Osteoblast (primary cell): Measurements from ENCODE around the gene CLEC20A. TPM values are rescaled to one million over a fixed set of nuclear protein-coding genes. Genes with fewer than 3 reads are reported as not detected.

Experiments used
- DNase-seq: peaks from one replicate; pipeline ENCODE4 v3.0.0; 2011; ENCODE audit warnings: low spot score, mixed read lengths; ENCODE audit not compliant: insufficient read length; ENCODE audit errors: missing footprints
- H2AFZ ChIP-seq: 2 replicates; pipeline ENCODE4 v1.6.0; 2011; ENCODE audit warnings: mild to moderate bottlenecking, low read length
- H3K27ac ChIP-seq: 2 replicates; pipeline ENCODE4 v1.5.1; 2011; ENCODE audit warnings: mild to moderate bottlenecking, low read depth, low read length, moderate library complexity
- H3K27me3 ChIP-seq: 2 replicates; pipeline ENCODE4 v1.6.0; 2012; ENCODE audit warnings: mild to moderate bottlenecking, control low read depth, inconsistent platforms, low read length, moderate library complexity; ENCODE audit not compliant: insufficient read depth
- H3K36me3 ChIP-seq: 2 replicates; pipeline ENCODE4 v1.5.1; 2011; ENCODE audit warnings: mild to moderate bottlenecking, low read length, control low read depth, moderate library complexity; ENCODE audit not compliant: insufficient read depth
- H3K4me1 ChIP-seq: 2 replicates; pipeline ENCODE4 v1.5.1; 2011; ENCODE audit warnings: mild to moderate bottlenecking, low read length, control low read depth, moderate library complexity; ENCODE audit not compliant: insufficient read depth
- H3K4me2 ChIP-seq: 2 replicates; pipeline ENCODE4 v1.6.0; 2011; ENCODE audit warnings: mild to moderate bottlenecking, low read length; ENCODE audit not compliant: insufficient read depth
- H3K4me3 ChIP-seq: fragments of 200-600 bp; sonication (generic); 3 replicates; pipeline ENCODE4 v1.5.1; 2012; ENCODE audit warnings: mild to moderate bottlenecking, low read length, inconsistent platforms; ENCODE audit not compliant: insufficient read depth
- H3K79me2 ChIP-seq: 2 replicates; pipeline ENCODE4 v1.6.0; 2012; ENCODE audit warnings: mild to moderate bottlenecking, low read length, control low read depth, inconsistent platforms; ENCODE audit not compliant: insufficient read depth
- H3K9me3 ChIP-seq: 2 replicates; pipeline ENCODE4 v1.5.1; 2011; ENCODE audit warnings: low read depth, low read length, control low read depth
- H4K20me1 ChIP-seq: 2 replicates; pipeline ENCODE4 v1.6.0; 2012; ENCODE audit warnings: mild to moderate bottlenecking, low read length, control low read depth; ENCODE audit not compliant: insufficient read depth
- CTCF ChIP-seq: IDR thresholded peaks from 2 replicates; pipeline ENCODE4 v1.5.1; 2011; ENCODE audit warnings: mild to moderate bottlenecking, low read depth, low read length, moderate library complexity; ENCODE audit errors: extremely low read depth
- total RNA-seq: library from RNA; depleted of rRNA; stranded (reverse); fragments of >200 nt; gene quantifications from 2 replicates; pipeline ENCODE4 v1.2.3, GENCODE V29; 2012

The CLEC20A gene
- total RNA-seq, 1 donor: under 0.01 TPM

DNA sequence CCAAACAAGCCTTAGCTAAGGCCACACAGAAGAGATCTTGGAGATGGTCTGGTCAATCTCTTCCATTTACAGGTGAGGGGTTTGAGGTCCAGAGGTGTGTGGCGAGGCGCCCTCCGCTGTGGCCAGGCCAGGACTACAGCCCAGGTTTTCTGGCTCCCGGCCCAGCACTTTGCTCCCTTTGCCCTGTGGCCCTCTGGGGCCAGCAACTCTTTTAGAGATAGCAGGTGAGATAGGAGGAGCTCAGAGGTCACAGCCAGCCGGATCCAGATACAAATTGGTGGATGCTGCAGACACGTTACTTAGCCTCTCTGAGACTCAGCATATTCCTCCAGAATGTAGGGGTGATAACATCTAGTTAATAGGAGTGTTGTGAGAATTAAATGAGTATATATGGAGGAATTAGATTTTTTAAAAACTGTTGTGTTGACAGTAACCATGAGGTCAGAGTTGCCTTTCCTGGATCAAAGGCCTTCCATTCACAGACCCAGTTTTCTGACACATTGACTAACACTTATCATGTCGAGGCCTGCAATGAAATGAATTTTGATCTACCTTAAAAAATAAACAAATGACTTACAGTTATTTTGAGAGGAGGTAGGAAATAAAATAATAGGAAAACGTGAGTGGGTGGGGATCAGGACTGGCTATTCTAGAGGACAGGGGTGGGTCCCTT lies 32.7 kb upstream of the CLEC20A start:
- Histone ChIP-seq H2AFZ (no peak overlapping the region), H3K4me3 (no peak overlapping the region), H3K27me3 (no peaks in the 10 kb centered on the region), H3K79me2 (no peaks in the 10 kb centered on the region), H4K20me1 (no peaks in the 10 kb centered on the region), H3K4me2 (no peak overlapping the region), H3K4me1 (peaks cover 2% of the 10 kb centered on the region), H3K27ac (no peak overlapping the region), H3K9me3 (no peaks in the 10 kb centered on the region), H3K36me3 (no peaks in the 10 kb centered on the region)
- TF ChIP-seq CTCF: no peak
- no peak for DNase-seq

DNA sequence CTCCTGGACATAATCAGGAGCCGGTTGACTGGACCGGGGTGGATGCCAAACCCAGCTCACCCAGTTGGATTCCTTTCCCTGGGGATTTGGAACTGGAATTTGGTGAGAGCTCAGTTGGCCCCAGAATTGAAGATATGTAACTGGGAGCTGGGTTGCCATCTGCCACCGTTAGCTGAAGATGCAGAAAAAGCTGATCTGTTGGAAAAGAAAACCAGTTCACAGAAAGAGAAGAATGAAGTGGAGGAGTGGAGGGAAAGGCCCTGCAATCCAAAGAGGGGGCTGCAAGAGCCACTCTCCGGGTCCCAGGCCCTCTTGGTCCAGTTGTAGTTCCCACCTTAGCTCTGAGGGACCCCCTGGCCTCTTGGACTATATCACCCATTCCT lies 32.2 kb upstream of the CLEC20A start:
- H2AFZ ChIP-seq: no peak overlapping the region
- H3K4me3 ChIP-seq: no peak overlapping the region
- no peaks in the 10 kb centered on the region for H3K36me3 ChIP-seq
- H3K27me3 ChIP-seq: no peaks in the 10 kb centered on the region
- no peaks in the 10 kb centered on the region for H3K9me3 ChIP-seq
- DNase-seq: no peak
- H3K79me2 ChIP-seq: no peaks in the 10 kb centered on the region
- H3K4me2 ChIP-seq: no peak overlapping the region
- H3K27ac ChIP-seq: no peak overlapping the region
- TF ChIP-seq CTCF: no peak
- no peaks in the 10 kb centered on the region for H4K20me1 ChIP-seq
- peaks cover 2% of the 10 kb centered on the region for H3K4me1 ChIP-seq

DNA sequence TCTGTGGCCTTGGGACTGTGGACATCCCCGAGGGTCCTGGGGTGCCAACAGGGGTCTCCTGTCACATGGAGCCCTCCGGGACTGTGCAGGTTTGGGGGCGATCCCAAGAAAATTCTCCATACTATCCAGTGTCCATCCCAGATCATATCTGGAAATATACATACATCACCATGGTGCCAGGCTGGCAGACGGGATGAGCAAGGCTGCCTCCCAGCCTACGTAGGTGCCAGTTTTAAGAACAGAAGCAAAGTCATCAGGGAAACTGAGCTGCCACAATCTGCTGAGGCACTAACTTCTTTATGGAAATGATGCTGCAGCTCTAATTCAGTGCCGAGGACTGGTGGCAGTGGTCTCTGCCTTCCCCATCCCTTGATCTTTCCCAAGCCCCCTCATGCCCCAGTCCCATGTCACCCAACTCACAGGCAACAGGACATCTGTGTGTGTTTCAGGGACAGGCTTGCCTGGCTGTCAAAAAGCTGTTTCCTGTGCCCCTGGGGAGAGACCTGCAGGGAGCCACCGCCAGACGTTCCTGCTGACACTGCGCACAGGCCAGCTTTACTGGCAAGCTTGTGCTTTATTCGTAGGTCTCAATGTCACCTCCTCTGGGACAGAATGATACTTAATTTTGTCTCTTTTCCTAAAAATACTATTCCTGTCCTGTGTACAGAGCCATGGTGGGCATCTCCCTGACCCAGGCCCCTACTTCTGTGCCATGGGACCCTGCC lies 31.6 kb upstream of the CLEC20A start:
- Histone ChIP-seq H2AFZ (no peak overlapping the region), H3K9me3 (no peaks in the 10 kb centered on the region), H3K4me1 (peaks cover 2% of the 10 kb centered on the region), H3K27ac (no peak overlapping the region), H3K4me2 (no peak overlapping the region), H3K27me3 (no peaks in the 10 kb centered on the region), H3K4me3 (no peak overlapping the region), H3K36me3 (no peaks in the 10 kb centered on the region), H4K20me1 (no peaks in the 10 kb centered on the region), H3K79me2 (no peaks in the 10 kb centered on the region)
- no peak for DNase-seq
- TF ChIP-seq CTCF: no peak

DNA sequence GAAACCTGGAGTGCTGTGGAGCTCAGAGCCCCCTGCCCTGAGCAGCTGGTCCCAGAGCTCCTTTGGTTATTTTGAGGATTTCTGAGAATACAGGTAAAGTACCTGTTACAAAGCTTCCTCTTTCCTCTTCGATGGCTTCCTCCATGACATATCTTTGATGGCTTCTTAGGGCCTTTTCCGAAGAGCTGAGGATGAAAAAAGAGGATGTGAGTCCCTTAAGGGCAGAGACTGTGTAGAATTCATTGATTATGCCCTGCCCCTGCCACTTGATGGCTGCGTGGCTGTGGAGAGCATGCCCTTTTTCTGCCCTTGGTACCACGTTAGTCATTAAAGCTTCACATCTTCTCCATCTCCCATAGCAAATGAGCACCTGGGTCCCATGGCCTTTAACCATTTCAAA lies 30.4 kb upstream of the CLEC20A start:
- DNase-seq: no peak
- Histone ChIP-seq H4K20me1 (no peaks in the 10 kb centered on the region), H3K27ac (no peak overlapping the region), H3K36me3 (no peaks in the 10 kb centered on the region), H3K79me2 (no peaks in the 10 kb centered on the region), H3K9me3 (no peaks in the 10 kb centered on the region), H3K27me3 (no peaks in the 10 kb centered on the region), H3K4me2 (no peak overlapping the region), H3K4me3 (no peak overlapping the region), H2AFZ (no peak overlapping the region), H3K4me1 (no peaks in the 10 kb centered on the region)
- TF ChIP-seq CTCF: no peak
